Activated gamma-delta T cell treated with Interleukin-2 at 50 U/mL for 16 hours (primary cell): ENCODE results near the gene KRTAP2-4.
"Not testable (repeated sequence)": the region's sequence is repeated elsewhere in the genome, so short reads cannot be mapped to it uniquely, and the experiment has no call there.

ENCODE experiments used
- DNase-seq: peaks from one replicate; pipeline ENCODE4 v3.0.0-alpha.2; 2020

KRTAP2-4 gene

GRCh38 chr17:41071606-41072360 lies 6.1 kb upstream of the KRTAP2-4 start:
- no peak for DNase-seq

DNA sequence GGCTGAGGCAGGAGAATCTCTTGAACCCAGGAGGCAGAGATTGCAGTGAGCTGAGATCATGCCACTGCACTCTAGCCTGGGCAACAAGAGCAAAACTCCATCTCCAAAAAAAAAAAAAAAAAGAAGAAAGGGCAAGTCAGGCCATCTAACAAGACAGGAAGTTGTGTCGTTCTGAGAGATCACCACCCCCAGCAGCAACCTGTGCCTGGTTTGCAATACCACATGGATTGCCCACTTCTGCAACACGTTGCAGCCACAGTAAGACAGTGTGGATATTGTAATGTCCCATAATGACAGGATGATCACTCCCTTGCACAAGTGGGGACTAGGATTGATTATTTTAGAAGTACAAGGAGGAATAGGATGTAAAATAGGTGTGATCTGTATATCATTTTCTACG lies 3.4 kb upstream of the KRTAP2-4 start:
- DNase-seq, result no peak

DNA sequence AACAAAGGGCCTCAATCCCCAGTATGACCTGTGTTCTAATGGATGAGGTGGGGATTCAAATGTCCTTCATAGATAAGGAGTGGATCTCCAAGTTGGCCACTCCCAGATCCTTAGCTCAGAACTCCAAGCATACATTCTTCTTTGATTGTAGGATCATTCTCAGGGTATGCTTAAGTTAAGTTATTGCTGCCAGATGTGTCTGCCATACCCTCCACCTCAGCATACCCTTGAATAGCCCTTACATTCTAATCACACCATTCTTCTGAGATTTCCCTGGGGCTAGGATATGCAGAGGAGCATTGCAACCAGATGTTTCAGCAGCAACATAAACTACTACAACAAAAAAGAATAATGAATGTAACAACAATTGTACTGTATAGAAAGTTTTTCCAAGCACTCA lies 1.6 kb upstream of the KRTAP2-4 start:
- no peak for DNase-seq

- not testable (repeated sequence) for DNase-seq
Measured at GRCh38 chr17:41065016-41065689, 526 bp downstream of the KRTAP2-4 start.

DNA sequence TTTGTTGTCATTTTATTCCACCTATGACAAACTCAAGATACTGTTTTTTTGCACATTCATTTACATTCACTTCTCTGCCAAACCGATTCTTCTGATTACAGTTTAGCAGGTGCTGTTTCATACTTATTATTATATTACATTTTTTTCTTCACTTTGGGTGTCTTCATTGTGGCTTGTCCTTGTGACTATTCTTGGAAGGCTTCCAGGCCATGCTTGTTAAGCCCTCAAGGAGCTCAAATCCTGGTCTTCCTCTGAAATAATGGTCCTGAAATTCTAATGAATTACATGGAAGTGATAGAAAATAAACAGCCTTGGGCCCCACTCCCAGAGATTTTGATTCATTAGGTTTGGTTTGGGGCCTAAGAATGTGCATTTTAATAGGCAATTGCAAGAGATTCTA lies 1.4 kb downstream of the KRTAP2-4 start:
- DNase-seq, result no peak

DNA sequence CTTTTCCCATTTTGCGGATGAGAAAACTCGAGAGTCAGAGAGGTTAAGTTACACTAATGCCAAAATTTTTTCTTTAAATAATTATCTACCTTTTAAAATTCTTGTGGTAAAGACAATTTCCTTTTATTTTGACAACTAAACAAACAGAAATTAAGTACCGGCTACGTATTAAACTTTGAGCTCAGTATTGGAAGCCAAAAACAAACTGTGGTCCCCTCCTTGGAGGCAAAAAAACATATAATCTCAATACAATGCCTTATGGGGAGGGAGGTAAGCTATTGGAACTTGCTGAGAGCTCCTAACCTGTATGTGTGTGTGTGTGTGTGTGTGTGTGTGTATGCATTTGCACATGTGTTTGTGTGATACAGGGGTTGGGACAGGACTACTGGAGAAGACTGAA lies 2.2 kb downstream of the KRTAP2-4 start:
- no peak for DNase-seq

GRCh38 chr17:41061964-41062363 lies 3.7 kb downstream of the KRTAP2-4 start:
- no peak for DNase-seq

DNA sequence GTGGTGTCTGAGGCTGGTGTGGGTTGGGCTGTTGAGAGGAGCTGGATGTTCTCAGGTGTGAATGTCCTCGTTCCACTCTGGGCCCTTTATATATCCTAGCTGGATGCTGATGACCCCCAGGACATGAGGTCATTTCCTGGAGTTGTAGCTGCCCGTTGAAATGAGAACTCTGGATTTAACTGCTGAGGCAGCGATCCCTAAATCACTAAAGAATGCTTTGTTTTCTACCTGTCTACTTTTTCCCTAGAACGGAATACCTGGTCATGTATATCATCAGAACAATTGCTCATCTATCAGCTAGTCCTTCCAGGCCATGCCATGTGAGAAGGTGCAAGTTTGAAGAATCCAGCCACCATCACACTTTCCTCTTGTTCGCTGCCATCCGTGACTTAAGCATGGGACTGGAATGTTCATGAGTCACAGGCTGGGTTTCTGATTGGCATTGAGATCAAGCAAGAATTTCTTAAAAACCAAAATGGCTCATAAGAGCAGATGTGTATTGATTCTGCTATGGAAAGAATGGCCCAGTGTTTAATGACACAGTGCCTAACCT lies 5.6 kb downstream of the KRTAP2-4 start, which contains the start of gene KRTAP2-3:
Gene KRTAP2-3, minus strand, starts transcription at position 63 of the 553 bp plus-strand sequence. CDS start 64 bp downstream, outside the sequence.
- no peak for DNase-seq

DNA sequence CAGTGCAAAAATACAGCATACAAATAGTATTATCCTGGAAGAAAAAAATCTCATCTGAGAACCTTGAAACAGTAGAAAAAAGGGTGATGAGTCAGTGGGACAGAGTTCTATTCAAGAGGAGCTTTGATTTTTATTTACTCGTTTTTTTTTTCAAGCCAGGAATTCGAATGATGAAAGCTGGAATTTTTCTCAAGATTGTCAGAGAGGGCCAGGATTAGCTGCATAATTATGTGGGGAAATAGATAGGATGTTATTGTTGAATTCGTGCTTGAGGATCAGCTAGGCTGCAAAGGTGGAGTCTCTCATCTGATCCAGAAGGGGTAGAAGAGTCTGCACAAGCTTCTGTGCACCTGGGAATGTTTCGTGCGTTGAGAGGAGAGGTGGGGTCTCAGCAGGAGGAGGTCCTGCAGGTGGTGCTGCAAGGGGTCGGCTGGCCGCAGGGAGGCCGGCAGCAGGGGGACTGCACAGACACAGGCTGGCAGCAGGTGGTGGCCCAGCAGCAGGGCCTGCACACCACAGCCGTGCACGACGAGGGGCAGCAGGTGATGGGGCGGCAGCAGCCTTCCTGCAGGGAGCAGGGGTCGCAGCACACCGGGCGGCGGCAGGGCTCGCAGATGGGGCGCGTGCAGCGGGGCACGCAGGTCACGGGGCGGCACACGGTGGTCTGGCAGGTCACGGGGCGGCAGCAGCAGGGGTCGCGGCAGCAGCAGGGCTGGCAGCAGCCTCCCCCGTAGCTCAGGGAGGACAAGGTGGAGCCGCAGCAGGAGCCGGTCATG lies 6.2 kb downstream of the KRTAP2-4 start:
- not testable (repeated sequence) for DNase-seq

- no peak for DNase-seq
Measured at GRCh38 chr17:41058741-41059140, 6.9 kb downstream of the KRTAP2-4 start.

GRCh38 chr17:41057547-41057946 lies 8.1 kb downstream of the KRTAP2-4 start:
- DNase-seq, result no peak

GRCh38 chr17:41055130-41055529 lies 10.5 kb downstream of the KRTAP2-4 start, which contains the start of gene KRTAP2-2:
Gene KRTAP2-2 (minus strand): TSS chr17:41055230. CDS start chr17:41055211, 19 bp downstream.
- not testable (repeated sequence) for DNase-seq

DNA sequence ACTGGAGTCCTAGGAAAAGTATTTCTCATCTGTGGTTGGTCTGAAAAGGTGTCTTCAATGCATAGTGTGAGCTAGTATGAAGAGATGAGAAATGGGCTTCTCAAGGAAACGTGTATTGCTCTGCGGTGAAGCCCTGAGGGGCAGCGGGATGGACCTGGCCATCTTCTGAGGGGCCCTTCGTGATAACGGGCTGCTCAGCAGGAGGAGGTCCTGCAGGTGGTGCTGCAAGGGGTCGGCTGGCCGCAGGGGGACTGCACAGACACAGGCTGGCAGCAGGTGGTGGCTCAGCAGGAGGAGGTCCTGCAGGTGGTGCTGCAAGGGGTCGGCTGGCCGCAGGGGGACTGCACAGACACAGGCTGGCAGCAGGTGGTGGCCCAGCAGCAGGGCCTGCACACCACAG lies 11.1 kb downstream of the KRTAP2-4 start:
- not testable (repeated sequence) for DNase-seq

GRCh38 chr17:41054025-41054424 lies 11.7 kb downstream of the KRTAP2-4 start:
- no peak for DNase-seq

DNA sequence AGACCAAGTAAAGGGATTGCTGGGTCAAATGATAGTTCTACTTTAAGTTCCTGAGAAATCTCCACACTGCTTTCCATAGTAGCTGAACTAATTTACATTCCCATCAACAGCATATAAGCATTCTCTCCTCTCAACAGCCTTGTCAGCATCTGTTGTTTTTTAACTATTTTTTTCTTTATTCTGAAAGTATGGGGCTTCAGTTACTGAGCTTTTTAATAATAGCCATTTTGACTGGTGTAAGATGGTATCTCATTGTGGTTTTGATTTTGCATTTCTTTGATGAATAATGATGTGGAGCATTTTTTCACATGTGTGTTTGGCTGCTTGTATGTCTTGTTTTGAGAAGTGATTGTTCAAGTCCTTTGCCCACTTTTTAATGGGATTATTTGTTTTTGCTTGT lies 13.1 kb downstream of the KRTAP2-4 start:
- no peak for DNase-seq

GRCh38 chr17:41049110-41049509 lies 16.6 kb downstream of the KRTAP2-4 start:
- DNase-seq, result no peak

DNA sequence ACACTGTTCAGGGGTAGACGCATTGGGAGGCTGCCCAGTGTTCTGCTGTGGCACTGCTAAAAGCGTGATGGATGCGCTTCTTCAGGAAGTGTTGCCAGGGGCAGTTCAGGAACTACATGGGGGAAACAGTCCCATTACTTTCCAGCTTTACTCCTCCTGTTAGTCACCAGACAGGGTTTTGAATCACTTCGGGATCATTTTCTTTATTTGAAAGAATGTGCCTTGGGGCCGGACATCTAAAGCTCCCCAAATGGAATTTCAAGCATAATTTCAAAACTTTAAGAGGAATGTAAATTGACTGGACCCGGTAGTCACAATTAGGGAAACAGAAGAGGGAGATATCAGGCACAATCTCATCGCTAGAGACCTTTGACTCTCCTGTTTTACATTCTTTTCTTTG lies 17.2 kb downstream of the KRTAP2-4 start:
- no peak for DNase-seq

DNA sequence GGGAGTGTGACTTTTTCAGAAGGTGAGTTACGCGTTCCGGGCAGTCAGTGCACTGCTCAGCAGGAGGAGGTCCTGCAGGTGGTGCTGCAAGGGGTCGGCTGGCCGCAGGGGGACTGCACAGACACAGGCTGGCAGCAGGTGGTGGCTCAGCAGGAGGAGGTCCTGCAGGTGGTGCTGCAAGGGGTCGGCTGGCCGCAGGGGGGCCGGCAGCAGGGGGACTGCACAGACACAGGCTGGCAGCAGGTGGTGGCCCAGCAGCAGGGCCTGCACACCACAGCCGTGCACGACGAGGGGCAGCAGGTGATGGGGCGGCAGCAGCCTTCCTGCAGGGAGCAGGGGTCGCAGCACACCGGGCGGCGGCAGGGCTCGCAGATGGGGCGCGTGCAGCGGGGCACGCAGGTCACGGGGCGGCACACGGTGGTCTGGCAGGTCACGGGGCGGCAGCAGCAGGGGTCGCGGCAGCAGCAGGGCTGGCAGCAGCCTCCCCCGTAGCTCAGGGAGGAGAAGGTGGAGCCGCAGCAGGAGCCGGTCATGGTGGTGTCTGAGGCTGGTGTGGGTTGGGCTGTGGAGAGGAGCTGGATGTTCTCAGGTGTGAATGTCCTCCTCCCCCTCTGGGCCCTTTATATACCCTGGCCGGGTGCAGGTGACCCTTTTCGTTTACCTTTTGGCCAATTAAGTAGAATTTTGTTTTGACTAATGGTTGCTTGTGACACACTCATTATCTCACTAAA lies 18.8 kb downstream of the KRTAP2-4 start, which contains the start of gene KRTAP2-1:
Gene KRTAP2-1, minus strand, starts transcription at position 582 of the 731 bp plus-strand sequence. Its CDS starts 49 bp downstream, at position 533.
- DNase-seq, result not testable (repeated sequence)

GRCh38 chr17:41042953-41043352 lies 22.7 kb downstream of the KRTAP2-4 start:
- DNase-seq, result no peak

GRCh38 chr17:41040783-41041571 lies 24.7 kb downstream of the KRTAP2-4 start, which contains the start of gene KRTAP1-1:
Gene KRTAP1-1 (minus strand): TSS chr17:41041450. CDS start chr17:41041397, 53 bp downstream.
- not testable (repeated sequence) for DNase-seq

- no peak for DNase-seq
Measured at GRCh38 chr17:41037853-41038350, 27.8 kb downstream of the KRTAP2-4 start.
